HG02970 (cell line): Measurements from ENCODE around the gene KCNB1.

Experiments used
- ATAC-seq: cut with Tn5 transposase; IDR thresholded peaks from one replicate; pipeline ENCODE4 v1.9.1; 2021; ENCODE audit warnings: mild to moderate bottlenecking, moderate library complexity, moderate number of reproducible peaks; ENCODE audit not compliant: unreplicated experiment, low FRiP score

Gene KCNB1

DNA sequence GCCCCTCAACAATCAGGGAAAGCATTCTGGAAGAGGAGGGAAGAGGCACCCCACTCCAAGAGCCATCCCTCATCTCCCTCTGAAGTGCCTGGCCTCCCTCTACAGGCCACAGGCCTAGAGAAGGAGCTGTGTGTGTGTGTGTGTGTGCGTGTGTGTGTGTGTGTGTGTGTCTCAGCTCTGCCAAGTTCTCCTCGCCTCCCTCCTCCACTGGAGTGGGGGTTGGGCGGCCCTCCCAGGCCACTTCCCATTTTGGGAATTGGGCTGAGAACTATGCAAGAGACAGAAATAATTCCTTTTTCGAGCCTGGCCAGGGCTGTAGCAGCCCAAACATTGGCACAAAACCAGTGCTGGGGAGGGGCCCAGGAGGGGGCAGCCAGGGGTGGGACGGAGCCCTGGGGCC is 35.7 kb downstream of the KCNB1 start:
- ATAC-seq = no peak

DNA sequence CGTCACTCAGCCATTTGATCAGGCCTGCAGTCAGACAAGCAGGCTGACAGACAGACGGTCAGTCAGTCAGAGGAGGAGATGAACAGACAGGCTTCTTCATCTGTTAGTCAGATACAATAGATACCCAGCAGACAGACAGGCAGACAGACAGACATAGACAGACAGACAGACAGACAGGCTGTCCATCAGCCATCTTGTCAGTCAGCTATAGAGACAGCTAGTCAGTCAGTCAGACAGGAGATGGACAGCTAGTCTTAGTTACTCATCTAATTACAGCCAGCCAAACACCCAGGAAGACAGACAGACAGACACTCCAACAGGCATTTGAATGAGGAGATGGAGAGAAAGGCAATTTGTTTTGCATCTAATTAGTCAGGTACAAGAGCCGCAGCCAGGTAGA is 36.4 kb downstream of the KCNB1 start:
- no peak for ATAC-seq

DNA sequence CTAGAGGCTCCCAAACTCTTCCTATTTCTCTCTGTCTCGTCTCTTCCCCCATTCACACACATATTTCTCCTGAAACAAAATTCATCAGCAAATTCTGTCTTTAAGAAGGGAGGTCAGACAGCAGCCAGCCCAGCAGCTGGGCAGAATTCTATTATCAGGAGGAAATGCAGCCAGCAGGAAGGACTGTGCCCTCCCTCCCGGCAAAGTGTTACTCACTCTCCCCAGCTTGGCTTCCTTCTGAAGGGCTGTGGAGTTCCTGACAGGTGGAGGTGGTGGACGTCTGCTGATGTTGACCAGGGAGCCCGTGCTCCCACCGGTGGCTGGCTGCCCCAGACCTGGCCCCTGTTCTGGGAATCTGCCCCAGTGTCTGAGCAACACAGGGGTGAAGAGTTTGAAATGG is 37.3 kb downstream of the KCNB1 start:
- no peak for ATAC-seq

DNA sequence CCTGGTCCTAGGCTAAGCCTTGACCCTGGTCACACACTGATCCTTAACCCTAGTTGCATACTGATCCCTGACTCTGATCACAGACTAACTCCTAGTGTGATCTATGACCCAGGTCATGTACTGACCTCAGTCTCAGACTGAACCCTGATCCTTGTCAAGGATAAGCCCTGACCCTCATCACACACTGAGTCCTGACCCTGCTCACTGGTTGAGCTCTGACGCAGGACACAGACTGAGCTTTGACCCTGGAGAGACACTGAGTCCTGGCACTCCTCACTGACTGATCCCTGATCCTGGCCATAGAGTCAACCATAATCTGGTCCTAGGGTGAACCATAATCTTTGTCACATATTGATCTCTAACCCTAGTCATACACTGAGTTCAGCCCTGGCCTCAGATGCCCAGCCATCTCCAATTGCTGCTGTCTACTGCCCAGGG is 37.9 kb downstream of the KCNB1 start:
- no peak for ATAC-seq

DNA sequence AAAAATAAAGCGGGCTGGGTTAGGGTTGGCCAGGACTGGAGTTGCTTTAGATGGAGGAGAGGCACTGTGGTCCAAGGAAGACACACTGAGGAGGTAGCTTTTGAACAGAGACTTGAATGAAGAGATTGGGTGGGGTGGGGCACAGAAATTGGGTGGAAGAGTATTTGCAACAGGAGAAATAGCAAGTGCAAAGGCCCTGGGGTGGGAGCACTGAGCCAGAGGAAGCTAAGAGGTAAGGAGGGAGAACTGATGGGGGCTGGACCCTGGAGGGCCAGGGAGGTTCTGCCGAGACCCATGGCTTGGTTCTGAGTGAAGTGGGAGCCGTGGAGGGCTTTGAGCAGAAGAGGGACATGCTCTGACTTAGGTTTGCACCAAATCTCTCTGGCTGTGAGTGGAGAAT is 45.4 kb downstream of the KCNB1 start:
- no peak for ATAC-seq

DNA sequence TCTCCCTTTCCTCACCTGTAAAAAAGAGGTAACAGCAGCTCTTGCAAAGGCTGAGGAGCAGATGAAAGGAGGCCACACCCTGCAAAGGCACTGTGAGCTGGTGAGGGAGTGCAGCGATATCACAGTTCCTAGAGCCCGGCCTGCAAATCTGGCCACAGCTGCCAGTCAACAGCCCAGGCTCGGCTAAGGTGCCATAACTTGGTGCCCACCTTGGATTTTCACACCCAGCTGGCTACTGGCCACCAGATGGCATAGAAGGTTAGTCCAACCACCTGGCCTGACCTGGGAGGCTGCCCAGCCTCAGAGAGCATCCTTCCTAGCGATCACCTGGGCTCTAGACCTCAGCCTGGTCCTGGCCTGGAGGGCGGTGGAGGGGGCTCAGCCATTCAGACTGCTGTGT is 46.8 kb downstream of the KCNB1 start:
- no peak for ATAC-seq

DNA sequence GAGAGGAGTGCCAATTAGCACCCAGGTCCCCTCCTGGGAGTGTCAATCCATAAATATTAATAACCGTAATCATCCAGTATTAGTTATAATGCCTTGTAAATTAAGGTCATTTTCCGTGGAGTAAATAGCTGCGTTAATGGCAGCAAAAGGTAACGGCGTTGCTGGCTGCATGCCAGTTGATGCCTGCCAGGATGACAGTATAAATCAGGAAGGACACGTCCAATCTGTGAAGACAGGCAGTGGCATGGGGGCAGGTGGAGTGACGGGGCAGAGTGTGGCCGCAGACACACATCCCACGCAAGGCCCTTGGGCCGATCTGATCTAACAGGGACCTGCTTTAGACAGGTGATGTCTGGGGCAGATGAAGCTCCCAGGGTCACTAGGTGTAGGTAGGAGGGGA is 49.1 kb downstream of the KCNB1 start:
- no peak for ATAC-seq

DNA sequence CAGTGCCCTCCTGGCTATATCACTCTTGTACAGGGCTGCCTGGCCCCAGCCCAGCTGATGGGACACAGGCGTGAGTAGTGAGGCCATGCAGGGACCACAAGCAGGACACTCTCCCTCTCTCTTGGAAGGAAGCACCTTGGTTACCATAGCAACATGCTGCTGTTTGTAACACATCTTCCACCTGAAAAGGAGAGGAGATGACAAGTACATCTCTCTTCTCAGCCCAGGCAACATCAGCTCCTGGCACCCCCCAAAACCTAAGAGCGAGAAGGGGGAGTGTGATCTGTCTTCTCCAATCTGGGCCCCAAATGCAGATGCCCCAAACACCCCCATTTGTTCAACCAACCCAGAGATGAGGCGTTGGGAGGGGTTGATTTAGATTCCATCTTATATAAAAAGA is 49.9 kb downstream of the KCNB1 start:
- ATAC-seq = no peak

DNA sequence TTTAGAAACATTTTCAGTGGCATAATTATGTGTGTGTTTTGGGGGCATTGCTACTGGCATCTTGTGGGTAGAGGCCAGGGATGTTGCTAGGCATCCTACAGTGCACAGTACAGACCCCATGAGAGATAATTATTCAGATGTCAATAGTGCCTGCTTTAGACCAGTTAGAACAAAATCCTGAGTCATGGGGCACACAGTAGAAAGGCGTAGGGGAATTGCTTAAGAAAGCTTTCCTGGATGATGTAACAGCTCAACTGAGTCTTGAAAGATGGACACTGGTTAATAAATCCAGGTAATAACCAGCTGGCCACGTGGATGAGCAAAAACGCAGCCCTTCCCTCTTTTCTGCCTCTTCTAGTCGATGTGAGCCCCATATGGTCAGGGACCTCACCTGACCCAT is 51.1 kb downstream of the KCNB1 start:
- no peak for ATAC-seq

DNA sequence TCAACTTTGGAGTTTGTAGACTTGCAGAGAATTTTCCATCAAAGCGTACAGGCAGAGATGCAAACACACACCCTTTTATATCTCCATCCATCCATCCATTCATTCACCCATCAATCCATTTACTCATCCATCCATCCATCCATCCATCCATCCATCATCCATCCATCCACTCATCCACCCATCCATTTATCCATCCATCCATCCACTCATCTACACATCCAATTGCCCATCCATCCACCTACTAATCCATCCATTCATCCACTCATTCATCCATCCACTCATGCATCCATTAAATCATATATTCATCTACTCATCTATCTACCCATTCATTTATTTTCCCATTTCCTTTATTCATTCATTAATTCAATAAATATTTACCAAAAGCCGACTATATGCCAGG is 52.1 kb downstream of the KCNB1 start:
- ATAC-seq = no peak

DNA sequence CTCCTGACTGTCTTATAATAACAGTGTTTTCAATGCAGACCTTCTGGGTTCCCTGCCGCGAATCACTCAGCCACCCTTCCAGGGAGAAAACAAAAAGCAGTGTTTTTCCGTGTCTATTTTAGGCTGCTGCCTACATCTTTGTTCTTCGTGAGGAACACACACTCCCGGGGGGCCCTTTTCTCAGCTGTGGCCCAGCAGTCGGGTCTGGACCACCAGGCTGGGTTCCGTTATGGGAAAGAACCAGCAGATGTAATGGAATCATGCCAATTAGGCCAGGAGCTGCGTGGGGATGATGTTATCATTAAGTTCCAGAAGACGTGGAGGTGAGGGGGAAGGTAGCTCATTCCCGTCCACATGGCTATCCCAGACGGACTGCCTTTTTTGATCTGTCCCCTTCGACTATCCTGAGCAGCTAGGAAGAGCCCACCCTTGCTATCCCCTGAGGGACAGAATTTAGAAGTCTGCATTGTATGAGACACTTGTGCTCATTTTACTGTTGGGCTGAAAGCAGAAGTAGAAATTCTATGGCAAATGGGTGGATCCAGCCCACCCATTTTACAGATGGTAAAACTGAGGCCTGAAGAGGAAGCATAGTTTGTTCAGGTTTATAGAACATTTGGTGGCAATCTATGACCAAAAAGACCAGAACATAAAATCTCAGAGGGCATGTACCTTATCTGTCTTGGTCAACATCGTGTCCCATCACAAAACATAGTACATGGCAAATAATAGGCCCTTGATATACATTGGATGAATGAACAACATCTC is 54.5 kb downstream of the KCNB1 start:
- no peak for ATAC-seq

DNA sequence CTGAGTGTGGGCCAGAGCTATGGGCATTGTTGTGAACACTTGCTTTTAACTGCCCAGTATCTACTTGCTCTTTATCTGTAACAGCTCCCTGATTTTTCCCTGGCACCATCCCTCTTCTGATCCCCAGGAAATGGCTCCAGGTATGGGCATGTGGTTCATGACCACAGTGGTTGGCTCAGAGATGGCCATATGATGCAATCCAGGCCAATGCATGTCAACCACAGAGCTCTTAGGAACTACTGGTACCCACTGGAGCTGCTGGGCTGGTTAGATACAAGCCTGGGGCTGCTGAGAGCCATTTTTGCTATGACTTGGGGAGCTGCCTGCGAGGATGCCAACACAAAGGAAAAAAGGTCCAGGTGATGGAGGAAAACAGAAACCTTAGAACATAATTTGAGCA is 55.6 kb downstream of the KCNB1 start:
- ATAC-seq = no peak

DNA sequence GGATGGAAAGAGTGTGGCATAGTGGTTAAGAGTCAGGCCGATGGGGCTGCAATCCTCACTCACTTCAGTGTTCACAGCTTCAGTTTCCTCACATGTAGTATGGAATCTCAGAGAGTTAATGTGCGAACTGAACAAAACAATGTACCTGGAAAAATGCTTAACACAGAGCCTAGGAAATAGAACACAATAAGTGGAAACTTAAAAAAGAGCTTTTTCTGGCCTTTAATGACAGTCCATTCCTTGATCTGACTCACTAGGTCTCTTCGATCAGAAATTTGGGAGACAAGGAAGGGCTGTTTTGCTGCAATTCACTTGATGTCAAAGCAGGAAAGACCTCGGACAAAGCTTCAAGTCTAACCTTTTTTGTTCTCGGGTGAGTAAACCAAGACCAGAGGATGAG is 56.1 kb downstream of the KCNB1 start:
- ATAC-seq = no peak

DNA sequence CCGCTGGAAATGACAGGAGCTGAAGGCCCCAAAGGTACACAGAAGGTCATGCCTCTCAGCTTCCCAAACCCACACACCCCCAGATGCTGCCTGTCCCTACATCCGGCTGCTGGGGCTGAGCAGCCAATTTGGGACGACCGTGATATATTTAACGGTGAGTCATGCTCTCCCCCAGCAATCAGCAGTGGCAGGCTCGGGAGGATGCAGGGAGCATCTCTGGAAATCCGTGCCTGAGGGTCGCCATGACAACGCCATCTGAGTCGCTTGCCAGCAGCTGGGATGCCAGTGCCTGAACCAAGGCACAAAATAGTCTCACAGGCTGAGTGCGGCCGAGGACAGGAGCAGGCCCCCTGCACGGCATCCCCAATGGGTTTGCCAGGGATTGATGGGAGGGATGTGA is 57.9 kb downstream of the KCNB1 start:
- no peak for ATAC-seq

DNA sequence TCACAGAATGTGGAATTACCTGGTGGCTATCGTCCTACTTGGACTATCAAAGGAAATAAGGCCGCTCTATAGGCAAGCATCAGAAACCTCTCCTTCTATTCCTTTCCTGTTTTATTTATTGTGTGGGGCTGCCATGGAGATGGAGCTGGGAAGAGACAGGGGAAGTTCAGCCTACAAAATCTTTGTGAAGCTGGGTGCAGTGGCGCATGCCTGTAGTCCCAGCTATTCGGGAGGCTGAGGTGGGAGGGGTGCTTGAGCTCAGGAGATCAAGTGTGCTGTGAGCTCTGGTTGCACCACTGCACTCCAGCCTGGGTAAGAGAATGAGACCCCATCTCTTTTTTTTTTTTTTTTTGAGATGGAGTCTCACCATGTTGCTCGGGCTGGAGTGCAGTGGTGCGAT is 60.3 kb downstream of the KCNB1 start:
- ATAC-seq = no peak

DNA sequence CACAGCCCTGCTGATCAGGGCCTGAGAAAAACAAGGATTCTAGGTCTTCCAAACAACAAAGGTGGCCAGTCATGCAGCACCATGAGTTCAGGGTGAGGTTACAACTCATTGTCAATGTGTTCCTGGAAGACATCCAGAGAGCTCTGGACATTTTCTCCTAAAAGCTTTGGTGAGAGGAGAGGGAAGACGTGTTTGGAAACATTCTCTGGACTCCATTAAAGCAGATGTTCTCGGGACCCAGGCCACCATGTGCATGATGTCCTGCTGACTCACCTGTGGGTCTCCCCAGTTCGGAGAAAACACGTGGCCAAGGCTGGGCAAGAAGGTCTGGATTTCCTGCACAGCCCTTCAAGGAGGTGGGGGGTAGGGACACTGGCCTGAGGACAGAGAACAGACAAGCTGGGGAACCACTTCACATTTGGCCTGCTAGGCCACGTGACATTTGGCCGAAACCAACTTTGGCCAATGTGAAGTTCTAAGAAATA is 61.6 kb downstream of the KCNB1 start:
- no peak for ATAC-seq

DNA sequence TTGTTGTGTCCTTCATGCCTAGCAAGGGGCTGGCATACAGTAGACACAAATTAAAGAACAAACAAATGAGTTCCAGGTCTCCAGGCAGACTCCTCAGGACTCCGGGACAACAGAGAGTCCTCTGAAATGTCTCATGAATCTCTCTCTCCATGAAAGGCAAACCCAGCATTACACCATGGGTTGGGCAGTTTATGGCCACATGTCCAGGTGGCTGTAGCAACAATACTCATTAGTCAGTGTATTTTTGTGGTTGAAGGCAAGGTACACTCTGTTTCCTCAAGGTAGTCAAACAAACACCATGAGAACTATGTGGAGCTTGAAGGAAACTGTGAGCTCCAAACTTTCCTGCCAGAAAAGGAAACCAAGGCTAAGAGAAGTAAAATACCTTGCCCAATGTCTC is 62.2 kb downstream of the KCNB1 start:
- ATAC-seq = no peak

DNA sequence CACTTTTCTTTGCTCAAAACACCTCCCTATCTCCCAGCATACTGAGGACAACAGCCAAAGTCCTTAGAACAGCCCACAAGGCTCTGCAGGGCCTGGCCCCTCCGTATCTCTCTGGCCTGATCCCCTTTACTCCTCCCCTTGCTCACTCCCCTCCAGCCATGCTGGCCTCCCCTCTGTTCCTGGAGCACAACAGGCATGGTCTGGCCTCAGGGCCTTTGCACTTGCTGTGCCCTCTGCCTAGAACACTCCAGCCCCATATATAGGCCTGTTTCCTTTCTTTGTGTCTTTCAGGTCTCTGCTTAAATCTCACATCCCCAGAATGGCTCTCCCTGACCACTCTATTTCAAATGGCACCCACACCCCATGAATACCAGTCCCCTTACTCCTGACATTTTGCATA is 62.7 kb downstream of the KCNB1 start:
- ATAC-seq = no peak

DNA sequence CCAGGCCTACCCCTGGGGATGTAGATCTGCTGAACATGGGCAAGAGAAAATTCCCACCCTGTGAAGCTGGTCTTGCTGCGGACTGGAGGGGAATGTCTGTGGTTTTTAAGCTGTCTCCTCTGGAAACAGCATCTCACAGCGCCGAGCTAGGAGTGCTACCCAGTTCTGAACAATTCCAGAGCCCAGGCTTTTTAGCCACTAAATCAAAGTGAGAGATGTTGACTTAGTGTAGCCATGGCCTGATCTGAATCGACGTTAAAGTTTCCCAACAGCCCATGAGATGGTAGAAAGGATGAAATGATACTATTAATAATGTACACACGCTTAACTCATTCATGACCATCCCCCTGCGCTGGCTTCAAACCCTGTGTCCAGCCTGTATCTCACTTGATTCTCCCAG is 63.7 kb downstream of the KCNB1 start:
- no peak for ATAC-seq

DNA sequence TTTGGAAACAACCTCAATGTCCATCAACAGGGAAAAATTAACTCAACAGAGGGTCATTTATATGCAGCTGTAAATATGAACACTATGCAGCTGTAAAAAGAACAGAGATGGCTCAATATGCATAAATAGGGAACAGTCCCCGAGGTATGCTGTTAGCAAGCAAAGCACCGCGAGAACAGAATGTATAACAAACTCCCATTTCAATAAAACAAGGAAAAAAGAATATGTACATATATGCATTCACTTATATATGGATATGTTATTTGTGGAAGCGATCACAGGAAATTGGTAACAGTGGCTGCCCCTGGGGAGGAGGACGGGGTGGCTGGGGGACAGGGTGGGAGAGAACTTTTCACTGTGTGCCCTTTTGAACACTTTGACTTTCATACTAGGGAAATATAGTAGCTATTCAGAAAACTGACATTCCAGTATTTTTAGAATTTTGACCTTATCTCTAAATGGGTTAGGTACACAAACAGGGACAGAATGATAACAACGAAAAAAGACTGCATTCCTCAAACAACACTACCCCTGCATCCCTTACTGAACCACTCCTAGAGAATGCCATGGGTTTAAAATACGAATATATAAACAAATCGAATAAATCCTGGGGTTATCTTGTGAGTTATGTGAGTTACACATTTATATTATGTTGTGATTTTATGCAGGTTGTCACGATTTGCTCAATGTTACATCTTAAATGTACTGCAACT is 64.5 kb downstream of the KCNB1 start:
- ATAC-seq = no peak

DNA sequence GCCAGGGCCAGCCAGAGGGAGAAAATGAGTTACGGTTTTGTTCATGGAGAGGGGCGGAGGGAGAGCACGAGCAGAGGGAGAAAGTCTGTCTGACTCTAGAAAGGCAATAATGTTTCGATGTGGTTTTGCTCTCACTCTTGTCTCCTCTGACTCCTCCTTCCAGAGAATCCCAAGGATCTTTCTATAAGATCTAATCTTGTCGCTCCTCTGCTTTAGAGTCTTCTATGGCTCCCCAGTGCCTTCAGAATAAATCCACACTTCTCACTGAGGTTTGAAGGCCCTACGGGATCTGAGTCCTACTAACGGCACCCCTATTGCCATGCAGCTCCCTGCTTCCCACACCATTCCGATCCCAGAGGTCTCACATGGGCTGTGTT is 66.8 kb downstream of the KCNB1 start:
- no peak for ATAC-seq

DNA sequence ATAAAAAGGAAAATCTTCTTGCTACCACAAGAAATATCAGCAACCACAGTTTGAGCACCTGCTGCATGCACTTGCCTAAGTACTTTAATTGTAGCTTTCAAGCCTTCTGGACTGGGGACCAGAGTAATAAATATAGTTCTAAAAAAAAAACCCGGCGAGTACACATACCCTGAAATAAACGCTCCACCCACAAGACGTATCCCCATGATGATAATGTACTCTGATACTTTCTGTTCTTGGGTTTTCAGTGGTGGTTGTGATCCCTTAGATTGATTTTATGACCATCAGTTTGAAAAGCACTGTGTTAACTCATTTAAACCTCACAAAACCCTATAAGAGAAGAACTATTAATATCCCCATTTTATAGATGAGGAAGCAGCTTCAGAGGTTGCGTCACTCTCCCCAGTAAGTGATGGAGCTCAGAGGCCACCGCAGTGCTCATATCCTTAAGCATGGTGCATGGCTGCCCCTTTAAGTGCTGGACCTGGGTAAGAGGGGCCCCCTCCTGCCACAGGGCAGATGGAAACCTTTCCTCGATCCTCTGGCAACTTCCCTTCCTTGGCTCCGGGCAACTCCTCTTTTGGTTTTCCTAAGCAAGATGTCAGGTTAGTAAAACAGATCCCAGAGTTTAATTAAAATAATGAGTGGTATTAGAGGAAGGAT is 67.3 kb downstream of the KCNB1 start:
- ATAC-seq = no peak
